ENCODE data around the gene RETSAT. TPM values are rescaled to one million over a fixed set of nuclear protein-coding genes. Genes with fewer than 3 reads are reported as not detected.

RETSAT gene
- total RNA-seq, 4 donors from 2014 or later = 257 to 687 (median 392) TPM

GRCh38 chr2:85307527-85307897, 46.8 kb downstream of the RETSAT start:
- TF ChIP-seq, protein P1, sequence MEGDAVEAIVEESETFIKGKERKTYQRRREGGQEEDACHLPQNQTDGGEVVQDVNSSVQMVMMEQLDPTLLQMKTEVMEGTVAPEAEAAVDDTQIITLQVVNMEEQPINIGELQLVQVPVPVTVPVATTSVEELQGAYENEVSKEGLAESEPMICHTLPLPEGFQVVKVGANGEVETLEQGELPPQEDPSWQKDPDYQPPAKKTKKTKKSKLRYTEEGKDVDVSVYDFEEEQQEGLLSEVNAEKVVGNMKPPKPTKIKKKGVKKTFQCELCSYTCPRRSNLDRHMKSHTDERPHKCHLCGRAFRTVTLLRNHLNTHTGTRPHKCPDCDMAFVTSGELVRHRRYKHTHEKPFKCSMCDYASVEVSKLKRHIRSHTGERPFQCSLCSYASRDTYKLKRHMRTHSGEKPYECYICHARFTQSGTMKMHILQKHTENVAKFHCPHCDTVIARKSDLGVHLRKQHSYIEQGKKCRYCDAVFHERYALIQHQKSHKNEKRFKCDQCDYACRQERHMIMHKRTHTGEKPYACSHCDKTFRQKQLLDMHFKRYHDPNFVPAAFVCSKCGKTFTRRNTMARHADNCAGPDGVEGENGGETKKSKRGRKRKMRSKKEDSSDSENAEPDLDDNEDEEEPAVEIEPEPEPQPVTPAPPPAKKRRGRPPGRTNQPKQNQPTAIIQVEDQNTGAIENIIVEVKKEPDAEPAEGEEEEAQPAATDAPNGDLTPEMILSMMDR (IDR thresholded peaks at IDR 0.05; ENCODE audit: low read depth) = no peak

- TF ChIP-seq, protein P1 (IDR thresholded peaks at IDR 0.05; ENCODE audit: low read depth) = no peak
These were observed 50.4 kb downstream of the RETSAT start for GRCh38 chr2:85303780-85304531.

DNA sequence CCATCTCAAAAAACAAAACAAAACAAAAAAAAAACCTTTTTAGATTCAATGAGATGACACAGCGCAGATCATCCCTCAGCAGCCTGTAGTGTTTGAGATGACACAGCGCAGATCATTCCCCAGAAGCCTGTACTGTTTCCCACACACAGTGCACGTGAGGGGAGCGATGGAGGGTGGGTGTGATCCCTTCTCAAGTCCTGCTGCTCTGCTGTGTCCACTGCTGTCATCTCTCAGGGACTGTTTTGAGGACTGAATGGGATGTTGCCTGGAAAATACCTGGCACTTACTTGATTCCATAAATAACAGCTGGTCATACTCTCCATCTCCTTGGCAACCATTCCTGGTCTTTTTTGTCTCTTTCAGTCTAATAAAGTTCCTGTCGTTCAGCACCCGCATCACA, 52.2 kb downstream of the RETSAT start:
- TF ChIP-seq, protein P1 (IDR thresholded peaks at IDR 0.05; ENCODE audit: low read depth) = no peak

Small RNA genes within 50 kb of the gene (small RNA-seq; reads per million reads assigned to genes)
- gene AC062037.1 (not detected), gene AC062037.2 (not detected), gene RF00019 (0.49 reads per million), gene RN7SL113P (not detected)

Other genes with a start within 250 kb of the RETSAT start
- gene TCF7L1, start 221.1 kb downstream of the RETSAT start, total RNA-seq = 10 to 100 TPM in 1 of 4 donors, 1 to 10 TPM in 3; 2.7 to 10.3 (median 8.2) TPM
- 100 to 1,000 TPM; 114 to 169 (median 151) TPM for gene TGOLN2, start 26.5 kb downstream of the RETSAT start, total RNA-seq
- gene ELMOD3, start 241 bp upstream of the RETSAT start, total RNA-seq = 100 to 1,000 TPM in 2 of 4 donors, 10 to 100 TPM in 2; 34.5 to 192 (median 88.3) TPM
- 100 to 1,000 TPM in 2 of 4 donors, 10 to 100 TPM in 2; 80.7 to 616 (median 167) TPM for gene CAPG, start 55.8 kb upstream of the RETSAT start, total RNA-seq
- 1 to 10 TPM in 1 of 4 donors, not detected in 3; 2.8 TPM for gene SH2D6, start 64.2 kb upstream of the RETSAT start, total RNA-seq
- gene MAT2A, start 184.6 kb upstream of the RETSAT start, total RNA-seq = 100 to 1,000 TPM; 181 to 259 (median 219) TPM
- gene GGCX, start 207.0 kb upstream of the RETSAT start, total RNA-seq = 10 to 100 TPM; 26.5 to 53.3 (median 30.8) TPM
- gene VAMP8, start 223.1 kb upstream of the RETSAT start, total RNA-seq = 100 to 1,000 TPM in 1 of 4 donors, 10 to 100 TPM in 2, 1 to 10 TPM in 1; 6.2 to 140 (median 34.8) TPM
- gene VAMP5, start 229.9 kb upstream of the RETSAT start, total RNA-seq = 100 to 1,000 TPM in 1 of 4 donors, 10 to 100 TPM in 3; 57.7 to 132 (median 67.7) TPM
- 100 to 1,000 TPM; 150 to 213 (median 158) TPM for gene RNF181, start 241.2 kb upstream of the RETSAT start, total RNA-seq
- gene TMEM150A, start 248.2 kb upstream of the RETSAT start, total RNA-seq = 10 to 100 TPM; 14.3 to 21.4 (median 17.6) TPM

Measured in subcutaneous adipose tissue (tissue), 4 donors.